HCT116 (cell line): ENCODE results near the gene LRP1. TPM values are rescaled to one million over a fixed set of nuclear protein-coding genes. Genes with fewer than 3 reads are reported as not detected.
A peak's percentile ranks its signal among the peaks of the same experiment; 100 is the strongest.

ENCODE experiments used
- ATAC-seq: fragments of 200-7000 bp; cut with Tn5 transposase; 2 replicates; pipeline ENCODE4 v1.9.1; 2020; ENCODE audit warnings: mild to moderate bottlenecking, moderate library complexity
- BruUV-seq: library from RNA; stranded (reverse); fragments of 400-500 nt; replicated peaks from 2 replicates; lab custom pipeline; 2021; lab: Mats Ljungman, UMichigan
- CTCF ChIA-PET: fragments of 300-600 bp; sonication (Branson Sonifier 250); formaldehyde crosslinking; loops from one replicate; lab custom pipeline; 2021; ENCODE audit warnings: antibody characterized with exemption; lab: Charles Lee
- POLR2A ChIA-PET: fragments of 300-600, 350-600 bp; sonication (Branson Sonifier 250); formaldehyde crosslinking; loops from one replicate; lab custom pipeline; 2021; ENCODE audit warnings: antibody characterized with exemption; lab: Charles Lee
- RAD21 ChIA-PET, 2 experiments: fragments of 300-600 bp; sonication (Branson Sonifier 250); formaldehyde crosslinking; loops; one replicate each; lab custom pipeline; 2023; ENCODE audit warnings: low total read pairs in 2 of 2; ENCODE audit not compliant: uncharacterized antibody in 2 of 2, unreplicated experiment in 2 of 2, low non-redundant PET in 1 of 2; lab: Charles Lee
- DNase-seq: peaks from one replicate; pipeline ENCODE4 v3.0.0-alpha.2; 2010; ENCODE audit warnings: low read depth, low spot score
- H2AFZ ChIP-seq: fragments of 200-600 bp; shearing (Covaris generic), sonication (generic); 2 replicates; pipeline ENCODE4 v1.6.1; 2017; ENCODE audit warnings: low read depth, mixed run types, mixed read lengths, antibody characterized with exemption, low read length; ENCODE audit not compliant: poor library complexity, severe bottlenecking
- H3K27ac ChIP-seq: 2 replicates; pipeline ENCODE4 v1.5.1; 2012; ENCODE audit warnings: low read depth, low read length
- H3K27me3 ChIP-seq: fragments of 200-600 bp; sonication (generic); 2 replicates; pipeline ENCODE4 v1.6.1; 2016; ENCODE audit warnings: mixed run types, low read length, mixed read lengths; ENCODE audit not compliant: insufficient read depth
- H3K36me3 ChIP-seq, 2 experiments: fragments of 200-500 bp in 1 of 2; fragments of 200-600 bp in 1 of 2; sonication (Bioruptor generic) in 1 of 2; sonication (generic) in 1 of 2; 2 replicates each; pipeline versions ENCODE4 v1.5.1 to v1.6.1; 2014 to 2016; ENCODE audit warnings: low read length in 2 of 2, inconsistent platforms in 1 of 2, mixed read lengths in 1 of 2, mixed run types in 1 of 2; ENCODE audit not compliant: insufficient read depth in 2 of 2, control insufficient read depth in 1 of 2
- H3K4me1 ChIP-seq, 2 experiments: fragments of 200-600 bp in 1 of 2; sonication (generic) in 1 of 2; 2 replicates each; pipeline versions ENCODE4 v1.5.1 to v1.6.1; 2012 to 2017; ENCODE audit warnings: low read length in 2 of 2, inconsistent platforms in 1 of 2, mild to moderate bottlenecking in 1 of 2, mixed read lengths in 1 of 2, mixed run types in 1 of 2, moderate library complexity in 1 of 2; ENCODE audit not compliant: insufficient read depth in 2 of 2, control insufficient read depth in 1 of 2
- H3K4me2 ChIP-seq: fragments of 200-600 bp; sonication (generic); 2 replicates; pipeline ENCODE4 v1.6.1; 2017; ENCODE audit warnings: mixed run types, low read length, mixed read lengths
- H3K4me3 ChIP-seq, 2 experiments: fragments of 200-600 bp in 1 of 2; sonication (generic) in 1 of 2; replicated peaks in 1 of 2; 2 replicates each; pipeline ENCODE4 v1.5.1; 2011 to 2016; ENCODE audit warnings: low read length in 2 of 2, control low read depth in 1 of 2, low read depth in 1 of 2, mild to moderate bottlenecking in 1 of 2, mixed read lengths in 1 of 2, mixed run types in 1 of 2
- H3K79me2 ChIP-seq: fragments of 200-600 bp; sonication (generic); 2 replicates; pipeline ENCODE4 v1.6.1; 2017; ENCODE audit warnings: mild to moderate bottlenecking, mixed run types, low read length, moderate library complexity, mixed read lengths; ENCODE audit not compliant: insufficient read depth
- H3K9ac ChIP-seq: fragments of 200-600 bp; sonication (generic); 2 replicates; pipeline ENCODE4 v1.6.1; 2016; ENCODE audit warnings: low read length, mixed read lengths
- H3K9me2 ChIP-seq: fragments of 200-600 bp; sonication (generic), shearing (Covaris generic); 2 replicates; pipeline ENCODE4 v1.6.1; 2017; ENCODE audit warnings: mixed run types, mild to moderate bottlenecking, moderate library complexity; ENCODE audit not compliant: insufficient read depth
- H3K9me3 ChIP-seq, 2 experiments: fragments of 200-500 bp in 1 of 2; fragments of 200-600 bp in 1 of 2; sonication (Bioruptor generic) in 1 of 2; sonication (generic) in 1 of 2; 2 replicates each; pipeline ENCODE4 v1.6.1; 2014 to 2017; ENCODE audit warnings: low read length in 2 of 2, mixed read lengths in 2 of 2, inconsistent platforms in 1 of 2, low read depth in 1 of 2, mild to moderate bottlenecking in 1 of 2, mixed run types in 1 of 2, moderate library complexity in 1 of 2; ENCODE audit not compliant: control insufficient read depth in 1 of 2, insufficient read depth in 1 of 2
- H4K20me1 ChIP-seq: fragments of 200-600 bp; sonication (generic), shearing (Covaris generic); 2 replicates; pipeline ENCODE4 v1.6.1; 2017; ENCODE audit warnings: mixed run types, mild to moderate bottlenecking, moderate library complexity; ENCODE audit not compliant: insufficient read depth
- CBX3 ChIP-seq: IDR thresholded peaks from 2 replicates; pipeline ENCODE4 v1.6.1; 2012; ENCODE audit warnings: low read depth
- EGR1 ChIP-seq: IDR thresholded peaks from 2 replicates; pipeline ENCODE4 v1.6.1; 2012; ENCODE audit warnings: low read depth
- FOSL1 ChIP-seq: IDR thresholded peaks from 2 replicates; pipeline ENCODE4 v1.6.1; 2012; ENCODE audit warnings: low read depth
- JUND ChIP-seq: IDR thresholded peaks from 2 replicates; pipeline ENCODE4 v1.6.1; 2012
- POLR2AphosphoS5 ChIP-seq: IDR thresholded peaks from 2 replicates; pipeline ENCODE4 v1.6.1; 2011; ENCODE audit warnings: mild to moderate bottlenecking, low read depth, low read length, moderate library complexity
- SIN3A ChIP-seq: IDR thresholded peaks from 2 replicates; pipeline ENCODE4 v1.6.1; 2012; ENCODE audit warnings: low read depth
- TCF7L2 ChIP-seq: IDR thresholded peaks from 2 replicates; pipeline ENCODE4 v1.7.0; 2011; ENCODE audit warnings: borderline replicate concordance, inconsistent platforms; ENCODE audit not compliant: insufficient read depth, insufficient read length; ENCODE audit errors: extremely low read depth
- YY1 ChIP-seq: IDR thresholded peaks from 2 replicates; pipeline ENCODE4 v1.6.1; 2011; ENCODE audit warnings: low read length, low read depth, moderate library complexity, mild to moderate bottlenecking; ENCODE audit not compliant: insufficient replicate concordance; ENCODE audit errors: extremely low read depth
- ZFX ChIP-seq: fragments of 450-650 bp; IDR thresholded peaks from 2 replicates; pipeline ENCODE4 v1.6.1; 2017
- ZNF274 ChIP-seq: fragments of 200-500 bp; sonication (Bioruptor generic); IDR thresholded peaks from 2 replicates; pipeline ENCODE4 v1.6.1; 2014; ENCODE audit warnings: mild to moderate bottlenecking, low read depth, low read length, inconsistent platforms
- intact Hi-C: fragments of 100-400 bp; cut with micrococcal nuclease; formaldehyde crosslinking; loops from 2 replicates; pipeline ENCODE4 v1.10.0; 2022
- total RNA-seq: library from RNA; stranded (reverse); gene quantifications from one replicate; pipeline ENCODE4 v1.2.1, GENCODE V29; 2021; ENCODE audit not compliant: unreplicated experiment
- TF ChIP-seq, protein P1 (sequence below): IDR thresholded peaks from 2 replicates; pipeline ENCODE4 v1.6.1; 2012; ENCODE audit warnings: low read depth
- TF ChIP-seq, protein P2 (sequence below), 3 experiments: fragments of 200-600 bp in 1 of 3; sonication (generic) in 1 of 3; IDR thresholded peaks in 2 of 3; conservative IDR thresholded peaks in 1 of 3; 2 replicates each; pipeline ENCODE4 v1.5.1; 2012 to 2017; ENCODE audit warnings: low read depth in 2 of 3, low read length in 2 of 3, antibody characterized with exemption in 1 of 3, borderline replicate concordance in 1 of 3, control low read depth in 1 of 3, mild to moderate bottlenecking in 1 of 3, mixed read lengths in 1 of 3, mixed run types in 1 of 3, moderate library complexity in 1 of 3; ENCODE audit not compliant: insufficient read depth in 1 of 3
- TF ChIP-seq, protein P3 (sequence below): IDR thresholded peaks from 2 replicates; pipeline ENCODE4 v1.6.1; 2012

Gene LRP1
- total RNA-seq, 1 experiment from 2014 or later = 12.0 TPM

GRCh38 chr12:57193706-57194245, 65.5 kb downstream of the LRP1 start:
- no peak overlapping the region for H3K9ac ChIP-seq
- no peak overlapping the region for H2AFZ ChIP-seq
- DNase-seq = no peak
- H3K79me2 ChIP-seq = no peaks in the 10 kb centered on the region
- no peaks in the 10 kb centered on the region for H3K4me1 ChIP-seq
- ChIA-PET POLR2A (no interaction called here), RAD21 (no interaction called here), CTCF (no interaction called here)
- no peaks in the 10 kb centered on the region for H3K9me3 ChIP-seq
- intact Hi-C loops = no loop called here
- ATAC-seq = peak; percentile 26; the same call in 1 of the 2 replicates
- no peak overlapping the region for H3K4me2 ChIP-seq
- no peak overlapping the region for H3K4me3 ChIP-seq
- no peaks in the 10 kb centered on the region for H3K9me2 ChIP-seq
- H3K27ac ChIP-seq = no peak overlapping the region
- H4K20me1 ChIP-seq = no peaks in the 10 kb centered on the region
- H3K27me3 ChIP-seq = no peaks in the 10 kb centered on the region
- H3K36me3 ChIP-seq = peaks cover 0 to 3% of the 10 kb centered on the region in 2 experiments; a peak in 2 of 4 replicates
- TF ChIP-seq POLR2AphosphoS5 (no peak), TCF7L2 (no peak), EGR1 (no peak), CBX3 (no peak), FOSL1 (no peak), YY1 (no peak), ZNF274 (no peak), SIN3A (no peak), ZFX (no peak), JUND (no peak)
- TF ChIP-seq, protein P1, sequence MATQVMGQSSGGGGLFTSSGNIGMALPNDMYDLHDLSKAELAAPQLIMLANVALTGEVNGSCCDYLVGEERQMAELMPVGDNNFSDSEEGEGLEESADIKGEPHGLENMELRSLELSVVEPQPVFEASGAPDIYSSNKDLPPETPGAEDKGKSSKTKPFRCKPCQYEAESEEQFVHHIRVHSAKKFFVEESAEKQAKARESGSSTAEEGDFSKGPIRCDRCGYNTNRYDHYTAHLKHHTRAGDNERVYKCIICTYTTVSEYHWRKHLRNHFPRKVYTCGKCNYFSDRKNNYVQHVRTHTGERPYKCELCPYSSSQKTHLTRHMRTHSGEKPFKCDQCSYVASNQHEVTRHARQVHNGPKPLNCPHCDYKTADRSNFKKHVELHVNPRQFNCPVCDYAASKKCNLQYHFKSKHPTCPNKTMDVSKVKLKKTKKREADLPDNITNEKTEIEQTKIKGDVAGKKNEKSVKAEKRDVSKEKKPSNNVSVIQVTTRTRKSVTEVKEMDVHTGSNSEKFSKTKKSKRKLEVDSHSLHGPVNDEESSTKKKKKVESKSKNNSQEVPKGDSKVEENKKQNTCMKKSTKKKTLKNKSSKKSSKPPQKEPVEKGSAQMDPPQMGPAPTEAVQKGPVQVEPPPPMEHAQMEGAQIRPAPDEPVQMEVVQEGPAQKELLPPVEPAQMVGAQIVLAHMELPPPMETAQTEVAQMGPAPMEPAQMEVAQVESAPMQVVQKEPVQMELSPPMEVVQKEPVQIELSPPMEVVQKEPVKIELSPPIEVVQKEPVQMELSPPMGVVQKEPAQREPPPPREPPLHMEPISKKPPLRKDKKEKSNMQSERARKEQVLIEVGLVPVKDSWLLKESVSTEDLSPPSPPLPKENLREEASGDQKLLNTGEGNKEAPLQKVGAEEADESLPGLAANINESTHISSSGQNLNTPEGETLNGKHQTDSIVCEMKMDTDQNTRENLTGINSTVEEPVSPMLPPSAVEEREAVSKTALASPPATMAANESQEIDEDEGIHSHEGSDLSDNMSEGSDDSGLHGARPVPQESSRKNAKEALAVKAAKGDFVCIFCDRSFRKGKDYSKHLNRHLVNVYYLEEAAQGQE = no peak
- TF ChIP-seq, protein P2, sequence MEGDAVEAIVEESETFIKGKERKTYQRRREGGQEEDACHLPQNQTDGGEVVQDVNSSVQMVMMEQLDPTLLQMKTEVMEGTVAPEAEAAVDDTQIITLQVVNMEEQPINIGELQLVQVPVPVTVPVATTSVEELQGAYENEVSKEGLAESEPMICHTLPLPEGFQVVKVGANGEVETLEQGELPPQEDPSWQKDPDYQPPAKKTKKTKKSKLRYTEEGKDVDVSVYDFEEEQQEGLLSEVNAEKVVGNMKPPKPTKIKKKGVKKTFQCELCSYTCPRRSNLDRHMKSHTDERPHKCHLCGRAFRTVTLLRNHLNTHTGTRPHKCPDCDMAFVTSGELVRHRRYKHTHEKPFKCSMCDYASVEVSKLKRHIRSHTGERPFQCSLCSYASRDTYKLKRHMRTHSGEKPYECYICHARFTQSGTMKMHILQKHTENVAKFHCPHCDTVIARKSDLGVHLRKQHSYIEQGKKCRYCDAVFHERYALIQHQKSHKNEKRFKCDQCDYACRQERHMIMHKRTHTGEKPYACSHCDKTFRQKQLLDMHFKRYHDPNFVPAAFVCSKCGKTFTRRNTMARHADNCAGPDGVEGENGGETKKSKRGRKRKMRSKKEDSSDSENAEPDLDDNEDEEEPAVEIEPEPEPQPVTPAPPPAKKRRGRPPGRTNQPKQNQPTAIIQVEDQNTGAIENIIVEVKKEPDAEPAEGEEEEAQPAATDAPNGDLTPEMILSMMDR (IDR thresholded peaks at IDR 0.05 in 2 of 3, conservative IDR thresholded peaks at IDR 0.05 in 1 of 3; ENCODE audit: borderline replicate concordance in 1 of 3, insufficient read depth in 1 of 3, low read depth in 2 of 3, low read length in 2 of 3) = no peak
- TF ChIP-seq, protein P3, sequence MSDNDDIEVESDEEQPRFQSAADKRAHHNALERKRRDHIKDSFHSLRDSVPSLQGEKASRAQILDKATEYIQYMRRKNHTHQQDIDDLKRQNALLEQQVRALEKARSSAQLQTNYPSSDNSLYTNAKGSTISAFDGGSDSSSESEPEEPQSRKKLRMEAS = no peak
- no TSS peak for BruUV-seq
